HG02885 (cell line): ENCODE measurements around the gene IDI2.
"Not testable (repeated sequence)": the region's sequence is repeated elsewhere in the genome, so short reads cannot be mapped to it uniquely, and the experiment has no call there.

Experiments used
- ATAC-seq: cut with Tn5 transposase; IDR thresholded peaks from one replicate; pipeline ENCODE4 v1.9.1; 2021; ENCODE audit warnings: mild to moderate bottlenecking; ENCODE audit not compliant: unreplicated experiment, poor library complexity

The IDI2 gene

DNA sequence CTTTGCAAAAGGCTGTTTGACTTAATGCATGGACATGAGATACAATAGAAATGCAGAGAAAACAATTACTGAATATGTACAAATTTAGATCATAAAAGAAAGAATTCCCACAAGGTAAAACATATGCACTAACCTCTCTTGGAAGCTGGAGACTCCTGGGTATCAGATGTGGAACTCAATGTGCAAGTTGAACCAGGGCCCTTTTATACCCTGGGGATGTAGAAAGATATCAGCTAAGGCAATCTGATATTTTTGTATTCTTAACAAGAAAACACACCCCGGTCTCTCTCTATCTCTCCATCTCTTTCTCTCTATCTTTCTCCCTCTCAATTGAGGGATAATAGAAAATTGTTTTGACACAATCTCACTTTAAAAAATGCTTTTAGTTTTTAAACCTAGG lies at the start of gene IDI2:
IDI2 (minus strand) TSS at position 177 of the 400 bp plus-strand sequence. CDS start 1,136 bp downstream, outside the sequence.
- ATAC-seq = no peak

DNA sequence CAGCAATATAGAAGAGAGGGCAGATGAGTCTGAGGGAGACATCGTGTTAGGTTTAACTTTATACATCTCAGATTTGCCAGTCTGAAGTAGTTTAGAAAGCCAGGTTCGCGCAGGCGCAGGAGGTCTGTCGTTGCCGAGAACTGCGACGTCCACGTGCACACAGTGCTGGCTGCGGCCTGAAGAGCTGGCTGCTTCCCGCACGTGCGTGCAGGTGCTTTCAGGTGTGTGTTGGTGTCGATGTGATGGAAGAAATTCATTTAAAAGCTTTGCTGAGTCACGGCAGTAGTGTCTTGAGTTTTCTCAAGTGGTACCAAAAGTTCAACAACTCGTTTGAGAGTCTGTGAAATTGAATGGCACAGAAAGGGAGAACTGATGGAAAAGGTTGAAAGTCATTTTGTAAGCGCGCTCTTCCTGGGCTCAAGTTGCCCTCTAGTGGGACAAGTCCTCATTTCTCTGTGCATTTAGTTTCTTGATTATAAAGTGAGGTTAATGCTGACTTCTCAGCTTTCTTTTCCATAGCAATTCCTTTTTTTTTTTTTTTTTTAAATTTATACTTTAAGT lies 49.2 kb upstream of the IDI2 start:
- ATAC-seq = no peak

DNA sequence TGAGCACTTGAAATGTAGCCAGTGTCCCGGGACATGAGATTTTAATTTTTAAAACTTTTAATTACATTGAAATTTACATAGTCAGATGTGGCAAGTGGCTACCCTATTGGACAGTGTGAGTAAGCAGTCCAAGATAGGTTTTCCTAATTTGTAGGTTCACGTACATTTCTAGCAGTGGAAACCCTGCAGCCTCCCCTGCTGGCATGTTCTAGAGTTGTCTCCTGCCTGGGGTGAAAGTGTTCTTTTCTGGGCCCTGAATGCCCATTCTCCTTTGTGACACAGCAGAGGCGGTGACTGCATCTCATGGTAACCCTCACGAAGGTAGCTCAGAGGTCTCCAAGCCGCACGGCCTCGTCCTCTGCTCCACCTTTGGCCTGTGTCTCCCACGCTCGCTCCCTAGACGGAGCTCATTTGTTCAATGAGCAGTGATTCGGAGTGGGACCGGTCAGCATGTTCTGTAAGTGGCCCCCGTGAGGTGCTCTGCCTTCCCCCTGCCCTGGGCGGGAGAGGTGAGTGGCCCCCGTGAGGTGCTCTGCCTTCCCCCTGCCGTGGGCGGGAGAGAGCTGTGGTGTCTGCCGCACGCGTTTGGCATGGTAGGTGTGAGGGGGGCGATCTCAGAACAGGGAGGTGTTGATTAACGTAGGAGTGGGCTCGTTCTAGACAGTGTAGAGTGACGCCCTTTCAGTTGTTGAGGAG lies 48.5 kb upstream of the IDI2 start:
- no peak for ATAC-seq

DNA sequence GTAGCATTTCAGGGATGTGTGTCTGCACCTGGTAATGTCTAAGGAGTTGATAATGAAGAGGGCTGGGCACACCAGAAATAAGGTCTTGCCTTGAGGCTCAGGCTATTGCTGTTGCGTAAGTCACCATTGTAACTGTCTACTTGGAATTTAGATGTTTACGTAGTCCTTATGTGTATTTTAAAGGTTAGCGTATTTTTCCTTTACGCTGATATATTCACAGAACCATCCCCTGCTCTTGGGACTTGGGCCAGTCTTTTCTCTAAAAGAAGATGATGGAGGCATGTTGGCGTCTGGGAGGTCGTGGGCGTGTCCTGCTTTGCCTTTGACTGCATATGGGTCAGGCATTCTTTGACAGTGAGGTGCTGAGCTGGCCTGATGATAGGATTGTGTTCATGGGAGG lies 45.3 kb upstream of the IDI2 start:
- ATAC-seq = no peak

DNA sequence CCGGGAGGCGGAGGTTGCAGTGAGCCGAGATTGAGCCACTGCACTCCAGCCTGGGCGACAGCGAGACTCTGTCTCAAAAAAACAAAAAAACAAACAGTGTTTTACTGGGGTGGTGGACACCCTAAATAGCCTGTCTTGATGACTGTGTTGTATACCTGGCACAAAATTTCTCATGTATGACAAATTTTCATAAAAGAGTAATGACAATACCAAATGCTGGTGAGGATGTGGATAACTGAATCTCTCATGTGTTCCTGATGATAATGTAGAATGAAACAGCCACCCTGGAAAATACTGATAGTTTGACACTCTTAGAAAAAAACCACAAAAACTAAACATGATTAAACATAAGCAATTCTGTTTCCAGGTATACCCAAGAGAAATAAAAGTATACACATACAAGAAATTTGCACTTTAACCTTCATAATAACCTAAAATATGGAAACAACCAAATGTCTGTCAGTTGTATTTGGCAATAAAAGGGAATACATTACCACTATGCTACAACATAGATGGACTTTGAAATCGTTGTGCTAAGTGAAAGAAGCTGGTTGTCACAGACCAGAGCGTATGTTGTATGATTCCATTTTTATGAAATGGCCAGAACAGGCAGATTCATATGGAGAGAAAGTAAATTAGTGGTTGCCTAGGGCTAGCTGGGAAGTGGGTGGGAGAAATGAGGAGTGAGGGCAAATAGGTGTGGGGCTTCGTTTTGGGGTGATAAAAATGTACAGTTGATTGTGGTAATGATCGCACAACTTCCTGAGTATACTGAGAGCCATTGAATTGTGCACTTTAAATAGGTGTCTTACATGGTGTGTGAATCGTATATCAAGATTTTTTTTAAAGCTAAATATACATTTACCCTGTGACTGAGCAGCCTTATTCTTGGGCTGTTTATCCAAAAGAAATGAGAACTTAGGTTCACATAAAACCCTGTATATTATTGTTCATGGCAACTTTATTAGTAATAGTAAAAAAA lies 43.0 kb upstream of the IDI2 start:
- no peak for ATAC-seq

DNA sequence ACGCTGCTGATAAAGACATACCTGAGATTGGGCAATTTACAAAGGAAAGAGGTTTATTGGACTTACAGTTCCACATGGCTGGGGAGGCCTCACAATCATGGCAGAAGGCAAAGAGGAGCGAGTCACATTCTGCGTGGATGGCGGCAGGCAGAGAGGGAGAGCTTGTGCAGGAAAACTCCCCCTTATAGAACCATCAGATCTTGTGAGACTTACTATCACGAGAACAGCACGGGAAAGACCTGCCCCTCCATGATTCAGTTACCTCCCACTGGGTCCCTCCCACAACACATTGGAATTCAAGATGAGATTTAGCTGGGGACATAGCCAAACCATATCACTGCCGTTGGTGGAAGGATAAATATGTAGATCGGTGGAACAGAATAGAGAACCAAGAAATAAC lies 41.1 kb upstream of the IDI2 start:
- ATAC-seq = not testable (repeated sequence)

DNA sequence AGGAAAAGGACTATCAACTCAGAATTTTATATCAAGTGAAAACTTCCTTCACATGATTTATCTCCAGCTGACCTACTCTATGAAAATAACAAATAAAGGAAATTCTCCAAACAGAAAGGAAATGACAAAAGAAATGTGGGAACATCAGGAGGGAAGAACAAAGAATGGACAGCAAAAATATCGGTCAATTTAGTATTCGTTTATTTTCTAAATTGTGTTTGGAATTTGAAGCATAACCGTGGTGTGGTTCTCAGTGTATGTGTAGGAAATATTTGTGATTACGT lies 39.2 kb upstream of the IDI2 start:
- ATAC-seq = no peak

DNA sequence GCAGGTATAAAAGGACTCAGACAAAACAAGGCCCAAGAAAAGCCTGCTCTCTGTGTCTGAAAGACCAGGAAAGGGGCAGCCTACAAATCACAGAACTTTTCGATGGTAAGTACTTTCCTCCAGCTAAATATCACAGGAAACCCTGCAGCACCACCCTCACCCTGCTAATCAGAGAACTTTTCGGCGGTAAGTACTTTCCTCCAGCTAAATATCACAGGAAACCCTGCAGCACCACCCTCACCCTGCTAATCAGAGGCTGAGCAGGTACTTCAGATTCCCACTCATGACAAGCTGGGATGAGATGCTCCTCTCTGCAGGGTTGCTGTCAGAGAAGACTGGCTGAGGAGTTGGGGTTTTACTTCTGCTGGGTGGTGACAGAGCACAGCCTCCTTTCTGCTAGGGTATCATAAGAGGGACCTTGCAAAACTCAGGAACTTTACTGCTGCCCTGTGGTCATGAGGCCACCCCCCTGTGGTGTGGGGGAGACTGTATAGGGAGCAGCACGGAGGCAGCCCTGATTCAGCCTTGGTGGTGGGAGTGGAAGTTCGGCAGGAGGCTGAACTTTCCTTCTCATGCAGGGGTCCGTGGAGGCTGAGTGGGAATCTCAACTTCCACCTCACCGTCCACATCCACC lies 37.7 kb upstream of the IDI2 start:
- ATAC-seq = no peak

DNA sequence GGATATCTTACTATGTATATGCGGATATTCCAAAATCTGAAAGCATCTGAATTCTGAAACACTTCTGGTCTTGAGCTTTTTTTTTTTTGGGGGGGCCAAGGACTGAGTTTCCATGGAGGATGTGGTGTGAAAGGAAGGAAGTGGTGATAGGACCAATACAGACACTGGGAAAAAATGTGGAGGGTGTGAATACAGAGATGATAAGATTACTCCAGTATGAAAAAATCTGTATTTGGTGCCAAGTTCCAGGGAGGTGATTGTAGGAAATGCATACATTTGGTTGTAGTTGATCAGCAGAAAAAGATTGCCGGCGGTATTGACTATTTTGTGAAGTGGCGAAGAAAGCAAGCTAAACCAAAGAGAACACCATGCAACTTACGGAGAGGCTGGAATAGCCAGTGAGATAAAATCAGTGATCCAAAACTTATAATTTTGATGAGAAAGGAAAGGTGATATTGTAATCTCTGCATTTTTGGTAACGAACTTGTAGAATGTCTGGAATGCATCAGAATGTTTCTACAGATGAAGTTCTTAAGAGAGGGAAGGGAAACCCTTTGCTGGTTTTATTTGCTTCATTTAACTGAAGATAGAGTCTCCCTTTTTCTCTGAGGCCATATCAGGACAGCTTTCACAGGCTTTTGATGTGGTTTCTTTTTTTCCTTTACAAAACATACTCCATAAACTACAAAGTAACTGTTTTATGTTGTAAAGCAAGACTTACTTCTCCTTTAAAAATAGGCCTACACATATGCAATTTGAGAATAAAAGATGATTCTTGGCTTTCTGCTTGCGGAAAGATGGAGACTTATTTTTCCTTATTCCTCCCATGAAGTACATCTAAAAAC lies 36.5 kb upstream of the IDI2 start:
- ATAC-seq = no peak

DNA sequence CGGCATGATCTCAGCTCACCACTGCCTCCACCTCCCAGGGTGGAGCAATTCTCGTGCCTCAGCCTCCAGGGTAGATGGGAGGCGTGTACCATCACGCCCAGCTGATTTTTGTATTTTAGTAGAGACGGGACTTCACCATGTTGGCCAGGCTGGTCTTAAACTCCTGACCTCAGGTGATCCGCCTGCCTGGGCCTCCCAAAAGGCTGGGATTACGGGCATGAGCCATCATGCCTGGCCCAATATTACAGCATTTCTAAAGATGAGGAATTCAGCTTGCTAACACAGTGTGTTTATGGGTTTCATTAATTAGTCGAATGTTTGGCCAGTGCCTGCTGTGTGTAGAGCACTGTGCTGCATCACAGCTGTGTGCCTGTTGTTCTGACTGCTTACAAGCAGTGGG lies 34.2 kb upstream of the IDI2 start:
- ATAC-seq = no peak

DNA sequence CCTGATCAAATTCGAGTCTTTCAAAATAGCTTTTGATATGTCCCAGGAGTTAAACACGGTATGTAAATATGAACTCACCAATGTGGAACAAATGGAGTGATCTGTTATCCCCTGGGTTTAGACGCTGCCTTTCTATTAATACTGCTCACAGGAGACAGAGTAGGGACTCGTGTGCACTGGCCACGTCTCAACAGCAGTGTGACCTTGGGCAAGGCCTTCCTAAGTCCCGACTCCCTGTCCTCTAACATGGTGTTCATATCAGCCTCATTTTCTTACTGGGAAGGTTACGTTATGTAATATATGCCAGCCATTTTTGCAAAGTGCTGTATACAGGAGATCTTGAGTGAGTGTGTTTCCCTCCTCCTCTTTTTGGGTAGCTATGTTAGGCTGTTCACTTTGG lies 32.4 kb upstream of the IDI2 start:
- ATAC-seq = no peak

DNA sequence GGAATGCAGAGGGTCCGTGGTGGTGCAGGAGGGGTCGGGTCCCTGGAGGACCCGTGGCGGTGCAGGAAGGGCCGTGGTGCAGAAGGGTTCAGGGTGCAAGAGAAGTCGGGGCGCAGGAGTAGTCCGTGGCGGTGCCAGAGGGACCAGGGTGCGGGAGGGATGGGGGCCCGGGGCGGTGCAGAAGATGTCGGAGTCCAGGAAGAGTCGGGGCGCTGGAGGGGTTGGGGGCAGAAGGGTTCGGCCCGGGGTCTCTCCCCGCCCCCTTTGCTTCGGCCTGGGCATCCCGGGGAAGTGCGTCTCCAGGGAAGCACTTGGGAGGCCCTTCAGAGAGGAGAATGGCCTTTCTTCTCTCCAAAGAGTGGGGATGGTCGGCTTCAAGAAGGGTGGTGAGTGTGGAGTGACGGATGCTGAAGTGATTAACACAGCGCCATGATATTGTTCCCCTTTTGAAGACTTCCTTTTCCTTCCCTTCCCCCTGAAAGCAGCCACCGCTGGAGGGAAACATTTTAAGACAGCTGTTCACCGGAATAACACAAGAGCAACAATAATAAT lies 31.5 kb upstream of the IDI2 start:
- no peak for ATAC-seq

DNA sequence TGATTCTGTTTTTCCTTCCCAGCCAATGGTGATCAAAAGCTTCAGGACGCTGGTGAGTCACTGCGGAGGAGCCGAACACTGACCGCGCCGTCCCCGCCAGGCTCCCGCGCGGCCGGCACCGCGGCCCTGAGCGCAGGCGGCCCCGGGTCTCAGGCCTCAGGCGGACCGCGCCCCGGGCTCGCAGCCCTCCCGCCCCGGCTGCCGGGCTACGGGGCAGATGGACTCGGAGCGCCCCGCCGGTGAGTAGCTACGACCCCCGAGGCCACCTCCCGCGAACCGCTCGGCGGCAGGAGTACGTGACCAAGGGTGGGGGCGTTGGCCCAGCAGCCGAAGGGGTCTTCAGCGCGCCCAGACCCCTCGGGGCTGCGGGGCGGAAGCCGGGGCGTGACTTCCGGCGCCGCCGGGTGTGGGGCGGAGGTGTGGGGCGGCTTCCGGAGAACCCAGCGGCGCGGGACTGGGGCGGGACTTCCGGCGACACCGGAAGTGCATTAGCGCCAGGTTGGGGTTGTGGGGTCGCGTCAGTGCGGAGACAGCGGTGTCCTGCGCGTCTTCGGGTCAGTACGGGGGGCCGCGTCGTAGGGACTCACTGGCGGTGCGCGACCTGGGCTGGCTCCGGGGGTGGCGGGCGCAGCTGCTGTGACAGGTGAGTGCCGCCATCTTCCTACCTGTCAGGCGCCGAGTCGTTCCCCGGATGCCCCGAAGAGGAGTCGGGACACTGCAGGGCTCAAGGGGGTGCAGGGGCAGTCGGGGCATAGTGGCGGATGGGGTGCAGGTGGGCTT lies 30.9 kb upstream of the IDI2 start, which contains the start of gene WDR37:
WDR37 (plus strand) TSS at position 60 of the 780 bp plus-strand sequence. CDS start 15,771 bp downstream, outside the sequence.
- ATAC-seq = peak; percentile 96

DNA sequence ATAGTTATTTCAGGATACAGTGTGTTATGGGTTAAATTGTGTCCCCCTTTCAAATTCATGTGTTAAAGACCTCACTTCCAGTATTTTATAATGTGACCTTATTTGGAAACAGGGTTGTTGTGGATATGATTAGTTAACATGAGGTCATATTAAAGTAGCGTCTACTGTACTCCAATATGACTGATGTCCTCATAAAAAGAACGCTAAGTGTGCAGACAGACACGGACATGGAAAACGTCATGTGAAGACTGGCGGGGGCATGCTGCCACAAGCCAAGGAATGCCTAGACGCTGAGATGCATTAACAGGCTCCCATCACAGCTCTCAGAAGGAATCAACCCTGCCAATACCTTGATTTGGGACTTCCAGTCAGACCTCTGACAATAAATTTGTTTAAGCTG lies 29.0 kb upstream of the IDI2 start:
- no peak for ATAC-seq

DNA sequence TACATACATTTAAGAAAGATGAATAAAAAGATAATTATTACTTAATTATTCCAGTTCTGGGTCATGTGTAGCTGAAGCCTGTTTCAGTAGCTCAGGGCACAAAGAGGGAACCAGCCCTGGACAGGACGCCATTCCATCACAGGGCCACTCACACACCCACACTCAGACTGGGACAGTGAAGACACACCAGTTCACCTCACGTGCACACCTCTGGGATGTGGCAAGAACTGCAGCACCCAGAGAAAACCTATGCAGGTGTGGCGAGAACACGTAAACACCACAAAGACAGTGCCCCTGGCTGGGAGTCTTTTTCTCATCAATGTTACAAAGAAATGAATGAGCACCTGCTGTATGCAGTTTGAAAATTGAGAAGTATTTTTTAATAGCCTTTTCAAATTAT lies 24.9 kb upstream of the IDI2 start:
- ATAC-seq = no peak

DNA sequence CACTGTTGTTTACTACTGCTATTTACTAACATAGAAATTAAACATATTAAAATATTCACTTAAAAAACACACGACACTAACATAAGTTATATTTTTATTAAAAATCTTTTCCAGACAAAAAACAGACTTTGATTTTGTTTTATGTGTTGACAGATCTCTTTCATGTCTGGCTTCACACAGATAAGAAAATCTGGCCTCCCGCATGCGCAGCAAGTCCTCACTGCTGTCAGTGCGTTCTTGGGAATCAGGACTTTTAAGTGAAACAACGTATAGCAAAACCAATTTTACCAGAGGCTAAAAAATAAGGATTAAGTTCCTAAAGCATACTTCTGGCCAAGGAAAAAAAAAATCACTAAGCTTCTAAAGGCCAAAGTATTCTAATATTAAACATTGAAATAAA lies 24.5 kb upstream of the IDI2 start:
- no peak for ATAC-seq

DNA sequence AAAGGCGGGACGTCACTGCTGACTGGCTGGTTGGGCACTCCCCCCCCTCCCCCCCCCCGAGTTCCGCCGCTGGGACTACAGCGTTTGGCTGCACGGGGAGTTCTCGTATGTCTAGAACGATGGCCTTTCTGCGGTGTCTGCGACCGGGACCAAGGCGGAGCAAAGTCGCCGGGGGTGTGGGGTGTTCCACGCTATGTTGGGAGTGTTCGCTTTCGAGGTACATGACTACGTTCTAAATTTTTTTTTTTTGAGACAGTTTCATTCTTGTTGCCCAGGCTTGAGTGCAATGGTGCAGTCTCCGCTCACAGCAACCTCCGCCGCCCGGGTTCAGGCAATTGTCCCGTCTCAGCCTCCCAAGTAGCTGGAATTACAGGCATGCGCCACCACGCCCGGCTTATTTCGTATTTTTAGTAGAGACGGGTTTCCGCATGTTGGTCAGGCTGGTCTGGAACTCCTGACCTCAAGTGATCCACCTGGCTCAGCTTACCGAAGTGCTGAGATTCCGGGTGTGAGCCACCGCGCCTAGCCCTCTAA lies 23.8 kb upstream of the IDI2 start:
- ATAC-seq = no peak

DNA sequence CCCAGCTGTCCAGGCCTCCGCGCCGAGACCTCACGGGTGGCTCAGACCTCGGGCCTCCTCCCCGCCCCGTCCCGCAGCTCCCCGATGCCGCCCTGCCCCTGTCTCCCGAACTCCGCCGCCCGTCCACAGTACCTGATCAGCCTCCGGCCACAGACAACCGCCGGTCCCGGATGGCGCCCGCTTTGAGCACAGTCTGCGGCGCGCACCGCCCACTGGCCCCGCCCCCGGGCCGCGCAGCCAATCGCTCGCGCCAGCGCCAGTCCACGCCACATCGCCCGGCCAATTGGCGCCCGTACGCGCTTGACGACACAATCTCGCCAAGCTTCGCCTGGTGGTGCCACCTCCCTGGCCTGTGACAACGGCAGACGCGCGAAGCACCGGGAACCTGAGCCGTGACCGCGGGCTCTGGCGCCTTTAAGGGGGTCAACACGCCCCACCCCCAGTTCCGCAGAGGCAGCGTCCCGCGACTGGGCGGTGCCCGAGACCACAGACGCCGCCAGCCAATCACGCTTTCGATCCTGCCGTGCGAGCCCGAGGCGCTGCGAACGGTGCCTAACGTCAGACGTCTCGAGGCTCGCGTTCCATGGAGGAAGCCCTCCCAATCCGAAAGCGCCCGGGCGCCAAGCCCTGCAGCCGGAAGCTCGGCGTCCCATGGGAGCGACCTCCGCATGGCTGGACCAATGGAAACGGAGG lies 23.2 kb upstream of the IDI2 start, which contains the start of gene IDI1:
IDI1 (minus strand) TSS at position 388 of the 693 bp plus-strand sequence; CDS start at position 272, 116 bp downstream.
- ATAC-seq = peak; percentile 81
